NCI-H1436 treated with DMSO at 0.1 percent for 48 hours (cell line): ENCODE measurements around the gene STXBP1.
A peak's percentile ranks its signal among the peaks of the same experiment; 100 is the strongest.
"Not testable (repeated sequence)": the region's sequence is repeated elsewhere in the genome, so short reads cannot be mapped to it uniquely, and the experiment has no call there.

Experiments
- DNase-seq: peaks from one replicate; lab custom pipeline; 2025; lab: John Stamatoyannopoulos, UW

Gene STXBP1

DNA sequence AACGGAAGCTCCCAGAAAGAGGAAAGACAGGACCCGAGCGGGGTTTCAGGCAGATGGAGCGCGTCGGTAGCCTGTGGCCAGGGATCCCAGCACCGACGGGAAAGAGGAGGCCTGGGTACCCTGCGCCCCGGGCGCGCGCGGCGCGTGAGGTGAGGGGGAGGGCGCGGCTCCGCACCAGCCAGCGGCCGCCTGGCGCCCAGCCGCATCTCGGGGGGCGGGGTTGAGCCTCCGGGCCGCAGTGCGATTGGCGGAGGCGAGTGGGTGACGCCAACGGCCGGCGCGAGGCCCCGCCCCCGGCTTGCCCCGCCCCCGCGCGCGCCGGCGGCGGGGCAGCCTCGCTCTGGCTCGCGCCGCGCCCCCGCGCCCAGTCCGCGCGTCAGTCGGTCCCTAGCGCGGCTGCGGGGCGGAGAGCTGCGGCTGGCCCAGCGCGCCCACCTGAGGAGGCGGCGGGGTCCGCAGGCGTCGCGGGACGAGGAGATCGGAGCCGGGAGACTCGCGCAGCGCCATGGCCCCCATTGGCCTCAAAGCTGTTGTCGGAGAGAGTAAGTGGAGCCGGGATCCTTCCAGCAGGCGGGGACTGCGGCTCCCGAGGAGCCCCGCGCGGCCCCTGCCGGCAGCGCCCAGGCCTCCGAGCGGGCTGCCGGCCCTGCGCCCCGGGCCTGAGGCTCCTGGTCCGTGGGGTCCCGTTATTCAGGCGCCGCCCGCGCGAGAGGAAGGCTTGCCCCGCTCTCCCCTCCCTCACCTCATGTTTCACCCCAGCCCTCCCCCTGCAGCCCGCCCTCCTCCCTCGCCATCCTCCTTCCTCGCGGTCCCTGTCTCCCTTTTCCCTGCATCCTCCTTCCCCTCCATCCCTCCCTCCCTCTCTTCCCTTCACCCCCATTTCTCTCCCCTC lies at the start of gene STXBP1:
TSS of gene STXBP1 (plus strand) at position 379 of the 892 bp plus-strand sequence. CDS start at position 506, 127 bp downstream.
- DNase-seq, result peak; percentile 36

DNA sequence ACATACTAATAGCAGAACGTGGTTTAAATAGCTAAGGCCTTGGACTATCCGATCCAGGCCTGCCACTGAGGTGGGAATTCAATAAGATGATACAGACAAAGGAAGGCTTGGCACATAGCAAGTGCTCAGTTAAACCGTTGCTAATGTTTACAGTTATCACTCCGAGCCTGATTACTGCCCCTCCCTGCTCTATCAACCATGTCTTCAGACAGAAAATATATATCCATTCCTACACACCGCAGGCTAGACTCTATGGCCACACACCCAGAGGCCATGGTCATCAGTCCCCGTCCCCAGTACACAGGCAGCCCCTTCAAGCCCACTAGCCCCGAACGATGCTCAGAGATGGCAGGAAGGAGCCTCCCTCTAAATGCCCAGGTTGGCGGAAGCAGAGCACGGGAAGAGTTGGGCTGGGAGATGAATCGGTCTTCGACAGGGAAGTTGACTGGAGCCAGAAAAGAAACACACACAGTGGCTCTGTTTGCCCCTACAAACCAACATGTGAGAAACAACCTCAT lies 49.7 kb upstream of the STXBP1 start:
- DNase-seq, result no peak

- DNase-seq, result no peak
Measured at GRCh38 chr9:127562841-127563401, 49.2 kb upstream of the STXBP1 start.

GRCh38 chr9:127563579-127563978 lies 48.5 kb upstream of the STXBP1 start:
- no peak for DNase-seq

GRCh38 chr9:127565231-127565630 lies 46.8 kb upstream of the STXBP1 start:
- DNase-seq, result no peak

DNA sequence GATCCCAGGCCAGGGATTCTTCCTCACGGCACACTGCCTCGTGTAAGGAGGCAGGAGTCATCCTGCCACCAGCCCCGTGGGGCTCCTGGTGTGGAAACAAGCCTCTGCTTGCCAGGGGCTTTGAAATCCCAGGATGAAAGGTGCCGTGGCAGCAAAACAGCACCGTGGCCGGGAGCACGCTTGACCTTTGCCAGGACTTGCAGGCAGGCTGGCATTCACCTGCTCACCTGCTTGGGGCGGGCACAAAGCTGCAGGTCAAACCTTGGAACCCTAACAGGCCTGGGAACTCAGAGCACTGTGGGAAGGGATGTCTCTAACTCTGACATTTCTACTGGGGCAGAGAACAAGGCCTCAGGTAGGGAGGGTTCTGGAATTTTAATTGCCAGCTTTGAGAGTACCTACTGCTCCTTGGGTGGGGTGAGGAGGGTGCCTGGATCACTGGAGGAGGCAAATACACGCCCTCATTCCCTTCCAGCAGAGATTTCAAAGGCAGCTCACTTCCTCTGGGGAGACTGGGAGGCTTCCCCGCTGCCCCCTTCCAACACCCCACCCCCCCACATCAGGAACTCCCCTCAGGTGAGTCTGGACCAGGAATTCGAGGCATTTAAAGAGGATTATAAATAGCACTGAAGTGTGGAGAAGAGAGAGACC lies 45.6 kb upstream of the STXBP1 start:
- DNase-seq, result no peak

- no peak for DNase-seq
Measured at GRCh38 chr9:127567035-127567729, 44.9 kb upstream of the STXBP1 start.

DNA sequence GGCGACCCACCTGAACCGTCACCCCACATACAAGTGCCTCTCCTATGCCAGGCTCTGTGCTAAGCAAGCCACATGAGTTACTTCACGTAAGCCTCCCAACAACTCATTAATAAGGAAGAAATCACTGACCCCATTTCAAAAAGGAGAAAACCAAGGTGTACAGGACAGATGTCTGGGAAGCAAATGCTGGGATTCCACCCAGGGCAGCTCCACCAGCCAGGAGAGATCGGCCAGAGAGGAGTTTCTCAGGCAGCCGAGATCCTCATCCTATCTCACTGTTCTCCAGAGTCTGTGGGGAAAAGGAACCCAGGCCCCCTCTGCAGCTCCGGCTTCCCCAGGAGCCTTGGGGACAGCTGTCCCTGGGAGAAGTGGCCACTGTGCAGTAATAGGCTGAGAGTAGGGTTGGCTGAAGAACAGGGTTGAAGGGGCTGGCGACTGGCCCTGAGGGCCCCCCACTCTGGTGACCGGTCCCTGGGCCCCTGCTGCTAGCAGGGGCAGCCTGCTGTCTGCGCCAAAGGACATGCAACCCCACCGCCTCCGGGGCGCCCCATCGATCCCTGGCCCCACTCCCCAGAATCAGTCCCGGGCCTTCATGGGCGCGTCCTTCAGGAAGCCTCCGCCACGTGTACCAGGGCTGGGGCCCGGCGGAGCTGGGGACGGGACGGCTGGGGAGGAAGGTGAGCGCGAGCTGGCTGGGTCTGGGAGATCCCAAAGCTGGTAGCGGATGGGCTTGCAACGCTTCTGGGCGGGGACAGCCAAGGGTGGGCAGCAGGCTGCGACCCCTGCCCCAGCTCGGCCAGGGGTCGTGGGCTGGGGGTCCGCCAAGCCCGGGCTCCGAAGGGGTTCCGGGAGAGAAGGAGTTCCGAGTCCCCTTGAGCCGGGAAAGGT lies 44.1 kb upstream of the STXBP1 start:
- no peak for DNase-seq

GRCh38 chr9:127568618-127568970 lies 43.5 kb upstream of the STXBP1 start:
- DNase-seq, result no peak

DNA sequence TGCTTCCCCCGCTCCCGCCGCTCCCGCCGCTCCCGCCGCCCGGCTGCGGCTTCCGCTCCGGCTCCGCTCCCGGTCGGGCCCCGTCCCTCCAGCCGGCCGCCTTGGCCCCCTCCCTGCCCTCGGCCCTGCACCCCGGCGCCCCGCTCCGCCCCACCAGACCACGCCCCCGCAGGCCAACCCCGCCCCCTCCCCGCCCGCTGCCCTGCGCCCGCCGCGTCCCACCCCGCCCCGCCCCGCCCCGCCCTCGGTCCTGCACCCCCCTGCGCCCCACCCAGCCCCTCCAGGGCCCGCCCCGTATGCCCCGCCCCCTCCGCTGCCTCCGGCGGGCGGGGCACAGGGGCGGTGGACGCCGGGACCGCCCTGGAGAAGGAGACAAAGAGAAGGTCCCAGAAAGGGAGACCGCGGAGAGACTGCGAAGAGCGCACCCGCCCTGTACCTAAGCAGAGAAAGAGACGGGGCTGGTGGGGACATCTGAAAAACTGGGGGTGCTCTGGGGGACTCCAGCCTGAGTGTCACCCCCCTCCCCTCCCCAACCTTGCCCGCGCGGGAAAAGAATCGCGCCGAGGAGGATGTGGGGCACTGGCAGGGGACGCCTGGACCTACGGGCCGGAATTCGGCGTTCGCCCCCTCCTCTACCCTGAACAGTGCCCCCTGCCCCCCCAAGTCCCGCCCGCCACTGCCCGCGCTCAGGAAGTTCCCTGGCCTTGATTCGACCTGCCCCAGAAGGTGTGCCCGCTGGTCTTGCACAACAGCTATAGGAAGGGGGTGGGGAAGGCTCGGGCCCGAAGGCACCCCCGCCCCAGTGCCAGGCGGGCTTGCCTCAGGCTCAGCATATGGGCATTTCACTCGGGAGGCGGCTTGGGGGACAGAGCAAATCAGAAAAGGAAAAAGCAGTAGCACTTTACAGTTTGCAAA lies 42.8 kb upstream of the STXBP1 start:
- DNase-seq, result no peak

DNA sequence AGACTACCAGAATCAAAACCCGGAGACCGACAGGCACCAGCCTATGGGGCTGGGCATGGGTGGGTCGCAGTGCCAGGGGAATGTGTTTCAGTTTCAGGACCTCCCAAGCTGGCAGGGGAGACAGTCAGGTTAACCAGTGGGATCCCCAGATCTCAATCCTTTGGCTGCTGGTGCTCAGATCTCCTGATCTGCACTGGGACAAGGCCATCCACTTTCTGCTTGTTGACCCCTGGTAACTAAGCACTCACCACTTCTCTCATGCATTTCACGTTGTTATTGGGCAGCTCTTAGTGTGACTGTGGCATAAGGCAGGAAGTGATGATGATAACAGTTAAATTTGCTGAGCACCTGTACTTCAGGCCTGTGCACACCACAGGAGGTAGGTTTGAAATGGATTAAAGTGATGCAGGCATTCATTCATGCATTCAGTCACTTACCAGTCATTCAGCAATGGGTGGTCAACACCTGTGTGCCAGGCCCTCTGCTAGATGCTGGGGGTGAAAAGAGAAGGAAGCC lies 42.1 kb upstream of the STXBP1 start:
- no peak for DNase-seq

DNA sequence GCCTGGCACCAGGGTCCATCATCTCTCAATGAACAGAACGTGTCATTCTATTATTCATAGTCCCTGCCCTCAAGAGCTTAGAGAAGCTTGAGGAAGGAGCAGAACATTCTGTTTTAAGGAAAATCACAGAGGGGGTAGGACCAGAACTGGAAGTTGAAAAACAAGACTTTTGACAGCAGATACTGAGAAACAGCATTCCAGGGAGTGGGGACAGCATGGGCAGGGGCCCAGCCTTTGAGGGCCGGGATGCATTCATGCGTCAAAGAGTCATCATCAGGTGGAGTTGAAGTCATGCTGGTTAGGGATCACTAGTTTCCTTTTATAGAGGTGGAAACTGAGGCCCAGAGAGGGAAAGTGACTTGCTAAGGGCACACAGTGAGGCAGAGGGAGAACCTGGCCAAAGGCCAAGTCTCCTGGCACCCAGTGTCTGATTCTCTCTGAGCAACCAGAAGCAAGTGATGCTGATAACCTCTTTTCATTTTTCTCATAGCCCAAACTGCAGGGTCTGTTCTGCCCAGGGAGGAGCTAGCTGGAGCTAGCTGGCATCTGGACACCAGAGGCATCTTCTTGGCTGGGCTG lies 41.5 kb upstream of the STXBP1 start:
- no peak for DNase-seq

DNA sequence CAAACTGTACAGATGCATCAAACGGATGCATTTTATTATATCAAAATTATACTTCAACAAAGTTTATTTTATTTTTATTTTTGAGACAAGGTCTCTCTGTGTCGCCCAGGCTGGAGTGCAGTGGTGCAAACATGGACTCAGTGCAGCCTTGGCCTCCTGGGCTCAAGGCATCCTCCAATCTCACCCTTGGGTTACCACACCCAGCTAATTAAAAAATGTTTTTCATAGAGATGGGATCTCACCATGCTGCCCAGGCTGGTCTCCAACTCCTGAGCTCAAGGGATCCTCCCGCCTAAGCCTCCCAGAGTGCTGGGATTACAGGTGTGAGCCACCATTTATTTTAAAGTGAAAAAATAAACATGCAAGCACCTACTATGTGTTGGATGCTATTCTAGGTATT lies 40.1 kb upstream of the STXBP1 start:
- no peak for DNase-seq

DNA sequence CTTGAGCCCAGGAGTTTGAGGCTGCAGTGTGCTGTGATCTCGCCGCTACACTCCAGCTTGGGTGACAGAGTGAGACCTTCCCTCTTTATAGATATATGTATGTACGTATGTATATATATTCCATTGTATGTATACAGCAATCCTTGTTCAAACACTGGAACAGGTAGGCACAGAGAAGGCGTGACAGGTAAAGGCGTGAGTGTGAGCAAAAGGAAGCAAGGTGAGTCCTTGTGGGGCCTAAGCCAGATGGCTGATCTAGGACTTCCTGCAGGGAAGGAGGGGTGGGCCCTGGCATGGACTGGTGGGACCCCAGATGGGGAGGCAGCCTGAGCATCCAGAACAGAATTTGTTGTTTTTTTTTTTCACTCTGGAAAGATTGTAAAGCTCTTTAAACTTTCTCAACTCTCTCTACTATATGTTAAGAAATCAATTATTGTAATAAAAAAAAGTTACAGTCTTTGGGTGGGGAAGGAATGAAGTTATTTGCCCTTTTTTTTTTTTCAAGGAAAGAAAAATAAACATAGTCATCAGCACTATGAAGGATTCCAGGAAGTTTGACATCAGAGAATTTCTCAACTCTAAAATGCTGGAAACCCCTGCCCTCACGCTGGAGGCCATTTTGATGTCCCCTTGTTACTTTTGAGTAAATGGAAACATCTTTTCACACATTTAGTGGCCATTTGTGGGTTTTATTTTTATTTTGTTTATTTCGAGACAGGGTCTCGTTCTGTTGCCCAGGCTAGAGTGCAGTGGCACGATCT lies 38.9 kb upstream of the STXBP1 start:
- DNase-seq, result no peak

DNA sequence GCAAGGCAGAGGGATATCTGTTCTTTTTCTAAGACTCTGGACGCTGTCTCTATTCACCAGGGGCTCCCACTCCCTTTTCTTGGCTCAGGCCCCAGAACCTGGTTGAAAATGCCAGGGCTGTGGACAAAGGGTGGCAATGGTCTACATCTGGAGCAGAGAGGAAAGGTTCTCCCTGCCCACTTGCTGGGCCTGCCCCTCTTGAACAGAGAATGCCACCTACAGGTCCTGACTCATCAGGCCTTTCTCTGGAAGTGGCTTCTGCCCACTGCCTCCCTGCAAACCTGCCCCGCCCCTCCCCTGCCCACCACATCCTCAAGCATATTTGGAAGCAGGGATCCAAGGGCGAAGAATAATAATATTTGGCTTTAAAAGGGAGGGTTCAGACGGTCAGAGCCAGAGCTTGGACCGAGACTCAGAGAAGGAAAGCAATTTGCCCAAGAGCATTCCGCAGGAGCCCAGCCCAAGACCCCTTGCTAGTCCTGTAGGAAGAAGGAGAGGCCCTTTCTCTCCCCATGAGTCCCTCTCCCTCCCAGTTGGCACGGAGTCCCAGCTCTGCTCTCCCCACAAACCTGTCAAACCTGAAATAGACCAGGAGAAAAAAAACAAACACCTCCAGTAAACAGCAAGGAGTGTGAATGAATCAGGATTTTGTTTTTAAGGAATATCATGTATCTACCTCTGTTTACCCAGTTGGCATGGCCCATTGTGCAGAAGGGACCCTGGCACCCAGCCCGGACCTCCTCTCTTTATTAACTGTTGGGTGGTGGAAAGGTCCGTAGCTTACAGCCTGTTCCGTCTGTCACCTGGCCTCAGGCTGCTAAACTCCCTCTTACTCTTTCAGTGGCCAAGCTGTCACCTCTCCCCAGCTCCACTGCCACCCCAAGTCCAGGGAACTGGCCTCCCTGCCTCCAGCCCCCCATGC lies 37.7 kb upstream of the STXBP1 start:
- no peak for DNase-seq

DNA sequence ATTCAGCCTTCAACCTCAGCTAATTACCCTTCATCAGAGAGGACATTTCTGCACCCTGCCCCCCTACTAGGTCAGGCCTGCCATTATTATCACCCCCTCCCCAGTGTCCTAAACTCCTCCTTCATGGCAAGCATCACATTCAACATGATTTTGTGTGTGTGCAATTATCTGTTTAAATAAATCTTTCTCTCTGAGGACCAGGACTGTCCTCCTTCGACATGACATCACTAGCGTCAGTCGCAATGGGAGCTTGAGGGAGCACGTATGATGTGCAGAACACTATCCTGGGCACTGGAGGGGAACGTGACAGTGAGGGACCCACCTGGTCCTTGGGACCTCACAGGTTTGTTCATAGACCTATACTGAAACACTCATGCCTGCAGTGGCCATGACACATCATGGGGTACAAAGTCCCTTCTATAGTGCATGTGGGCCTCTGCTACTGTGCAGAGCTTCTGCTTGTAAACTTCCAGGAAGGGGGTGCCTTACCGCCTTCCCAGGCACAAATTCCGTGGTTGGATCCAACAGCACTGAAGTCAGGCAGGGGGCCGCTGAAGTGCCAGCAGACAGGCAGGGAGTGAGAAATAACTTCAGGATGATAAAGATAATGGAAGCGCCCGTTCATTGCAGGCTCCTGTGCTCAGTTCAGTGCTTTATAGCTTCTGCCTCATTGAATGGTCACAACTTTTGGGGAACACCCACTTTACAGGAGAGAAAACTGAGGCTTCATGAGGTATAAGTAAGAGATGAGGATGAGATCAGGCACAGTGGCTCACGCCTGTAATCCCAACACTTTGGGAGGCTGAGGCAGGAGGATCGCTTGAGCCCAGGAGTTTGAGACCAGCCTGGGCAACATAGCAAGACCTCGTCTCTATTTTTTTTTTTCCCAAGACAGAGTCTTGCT lies 36.0 kb upstream of the STXBP1 start:
- DNase-seq, result no peak

DNA sequence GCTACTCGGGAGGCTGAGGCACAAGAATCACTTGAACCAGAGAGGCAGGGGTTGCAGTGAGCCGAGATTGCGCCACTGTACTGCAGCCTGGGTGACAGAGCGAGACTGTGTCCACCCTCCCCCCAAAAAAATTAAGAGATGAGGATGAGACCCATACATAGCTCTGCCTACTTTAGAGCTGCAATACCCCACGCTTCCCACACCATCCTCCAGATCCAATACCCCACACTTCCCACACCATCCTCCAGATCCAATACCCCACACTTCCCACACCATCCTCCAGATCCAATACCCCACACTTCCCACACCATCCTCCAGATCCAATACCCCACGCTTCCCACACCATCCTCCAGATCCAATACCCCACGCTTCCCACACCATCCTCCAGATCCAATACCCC lies 34.9 kb upstream of the STXBP1 start:
- not testable (repeated sequence) for DNase-seq
